GM19395 (cell line): ENCODE measurements around the gene KNSTRN.

ENCODE experiments used
- ATAC-seq: cut with Tn5 transposase; IDR thresholded peaks from one replicate; pipeline ENCODE4 v1.9.1; 2021; ENCODE audit warnings: mild to moderate bottlenecking, moderate library complexity; ENCODE audit not compliant: unreplicated experiment

Gene KNSTRN

GRCh38 chr15:40345225-40345866 is 37.2 kb upstream of the KNSTRN start:
- ATAC-seq: no peak

GRCh38 chr15:40345867-40346578 is 36.5 kb upstream of the KNSTRN start:
- no peak for ATAC-seq

GRCh38 chr15:40346579-40347558 is 35.7 kb upstream of the KNSTRN start:
- ATAC-seq: no peak

- ATAC-seq: no peak
Measured at GRCh38 chr15:40347559-40348473, 34.7 kb upstream of the KNSTRN start.

GRCh38 chr15:40348474-40348870 is 34.0 kb upstream of the KNSTRN start:
- no peak for ATAC-seq

GRCh38 chr15:40349163-40349562 is 33.4 kb upstream of the KNSTRN start:
- ATAC-seq: no peak

- ATAC-seq: no peak
Measured at GRCh38 chr15:40352281-40352901, 30.1 kb upstream of the KNSTRN start.

- ATAC-seq: no peak
Measured at GRCh38 chr15:40353697-40354096, 28.8 kb upstream of the KNSTRN start.

GRCh38 chr15:40354408-40355171 is 27.9 kb upstream of the KNSTRN start:
- ATAC-seq: no peak

- ATAC-seq: no peak
Measured at GRCh38 chr15:40355976-40356585, 26.4 kb upstream of the KNSTRN start.

GRCh38 chr15:40357246-40357645 is 25.3 kb upstream of the KNSTRN start:
- no peak for ATAC-seq

GRCh38 chr15:40357723-40358470 is 24.6 kb upstream of the KNSTRN start, which contains the start of gene DISP2:
Gene DISP2 (plus strand): TSS chr15:40358219. CDS start chr15:40358322, 103 bp downstream.
- ATAC-seq: peak; percentile 80

- ATAC-seq: no peak
Measured at GRCh38 chr15:40358471-40359353, 23.8 kb upstream of the KNSTRN start.

- no peak for ATAC-seq
Measured at GRCh38 chr15:40360015-40360414, 22.5 kb upstream of the KNSTRN start.

GRCh38 chr15:40361640-40362039 is 20.9 kb upstream of the KNSTRN start:
- no peak for ATAC-seq

- no peak for ATAC-seq
Measured at GRCh38 chr15:40363611-40364010, 18.9 kb upstream of the KNSTRN start.

- ATAC-seq: no peak
Measured at GRCh38 chr15:40364251-40364650, 18.3 kb upstream of the KNSTRN start.
